GM10847 (cell line): ENCODE measurements around the gene OR51G2.

Experiments
- POLR2A ChIP-seq: IDR thresholded peaks from 2 replicates; pipeline ENCODE4 v1.6.1; 2011; ENCODE audit not compliant: insufficient read length; ENCODE audit errors: extremely low read depth

OR51G2 gene

DNA sequence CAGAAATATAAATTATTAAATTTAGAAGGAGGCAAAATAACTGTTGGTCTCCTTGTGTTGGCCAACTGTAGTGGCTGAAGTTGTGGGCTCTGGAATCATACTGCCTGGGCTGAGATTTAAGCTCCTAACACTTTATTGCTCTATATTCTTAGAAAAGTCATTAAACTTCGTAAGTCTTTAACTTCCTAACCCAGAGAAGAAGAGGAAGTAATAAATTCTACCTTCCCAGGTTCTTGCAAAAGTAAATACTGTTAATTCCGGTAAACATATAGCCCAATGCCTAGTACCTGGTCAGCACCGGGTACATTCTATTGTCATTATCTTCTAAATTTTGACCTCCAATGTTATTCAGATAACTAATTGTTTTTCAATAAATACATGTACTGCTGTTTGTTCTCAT lies 33.0 kb downstream of the OR51G2 start:
- TF ChIP-seq POLR2A = no peak

DNA sequence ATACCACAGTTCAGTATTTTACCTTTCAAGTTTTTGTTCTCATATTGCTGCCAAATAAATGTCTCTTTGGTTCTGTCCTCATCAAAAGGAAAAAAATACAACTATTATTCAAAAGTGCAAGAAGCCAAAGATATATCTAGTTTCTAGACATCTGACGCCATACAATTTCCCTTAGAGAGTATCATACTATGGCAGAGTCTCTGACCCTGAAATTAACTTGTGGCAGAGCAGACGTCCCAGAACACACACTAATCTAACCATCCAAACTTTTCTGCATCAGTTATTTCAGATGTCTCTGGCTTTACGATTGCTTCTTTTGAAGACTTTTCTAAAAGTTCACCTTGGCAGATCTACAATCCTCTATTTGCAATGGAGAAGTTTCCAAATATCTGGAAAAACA lies 34.8 kb downstream of the OR51G2 start:
- no peak for TF ChIP-seq POLR2A

DNA sequence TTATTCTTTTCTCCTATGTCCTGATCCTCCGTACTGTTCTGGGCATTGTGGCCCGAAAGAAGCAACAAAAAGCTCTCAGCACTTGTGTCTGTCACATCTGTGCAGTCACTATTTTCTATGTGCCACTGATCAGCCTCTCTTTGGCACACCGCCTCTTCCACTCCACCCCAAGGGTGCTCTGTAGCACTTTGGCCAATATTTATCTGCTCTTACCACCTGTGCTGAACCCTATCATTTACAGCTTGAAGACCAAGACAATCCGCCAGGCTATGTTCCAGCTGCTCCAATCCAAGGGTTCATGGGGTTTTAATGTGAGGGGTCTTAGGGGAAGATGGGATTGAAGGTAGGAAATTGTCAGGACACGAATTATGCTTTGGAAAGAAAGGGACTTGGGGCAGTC lies 36.6 kb downstream of the OR51G2 start:
- TF ChIP-seq POLR2A = no peak

GRCh38 chr11:4881860-4882500 lies 37.2 kb downstream of the OR51G2 start, which contains the start of gene OR51T1:
Gene OR51T1 (plus strand): TSS chr11:4881900. CDS start chr11:4881900, 0 bp downstream.
- TF ChIP-seq POLR2A = no peak

GRCh38 chr11:4881188-4881587 lies 38.0 kb downstream of the OR51G2 start:
- no peak for TF ChIP-seq POLR2A

GRCh38 chr11:4865855-4866254 lies 53.3 kb downstream of the OR51G2 start:
- no peak for TF ChIP-seq POLR2A

- TF ChIP-seq POLR2A = no peak
Measured at GRCh38 chr11:4863876-4864275, 55.3 kb downstream of the OR51G2 start.
